Left renal cortex interstitium (tissue), 4 donors: Measurements from ENCODE around the gene ECI1. TPM values are rescaled to one million over a fixed set of nuclear protein-coding genes. Genes with fewer than 3 reads are reported as not detected.

Experiments
- DNase-seq, 4 donors: peaks; one replicate each; pipeline ENCODE4 v3.0.0-alpha.2; 2013; ENCODE audit warnings: low read depth in 4 of 4, low spot score in 2 of 4, missing footprints in 1 of 4
- polyA plus RNA-seq, 4 donors: library from polyadenylated mRNA; unstranded; fragments of 120-200 nt; gene quantifications; one replicate each; pipeline ENCODE4 v1.2.1, GENCODE V29; 2013; ENCODE audit not compliant: insufficient read length in 4 of 4

ECI1 gene
- polyA plus RNA-seq, 4 donors, result 60.0 to 104 (median 80.2) TPM

GRCh38 chr16:2235234-2235651 lies 16.1 kb downstream of the ECI1 start:
- DNase-seq, result no peak

- DNase-seq, result no peak
Observed at GRCh38 chr16:2234813-2235170, 16.6 kb downstream of the ECI1 start.

GRCh38 chr16:2233872-2234812 lies 17.2 kb downstream of the ECI1 start:
- no peak for DNase-seq

DNA sequence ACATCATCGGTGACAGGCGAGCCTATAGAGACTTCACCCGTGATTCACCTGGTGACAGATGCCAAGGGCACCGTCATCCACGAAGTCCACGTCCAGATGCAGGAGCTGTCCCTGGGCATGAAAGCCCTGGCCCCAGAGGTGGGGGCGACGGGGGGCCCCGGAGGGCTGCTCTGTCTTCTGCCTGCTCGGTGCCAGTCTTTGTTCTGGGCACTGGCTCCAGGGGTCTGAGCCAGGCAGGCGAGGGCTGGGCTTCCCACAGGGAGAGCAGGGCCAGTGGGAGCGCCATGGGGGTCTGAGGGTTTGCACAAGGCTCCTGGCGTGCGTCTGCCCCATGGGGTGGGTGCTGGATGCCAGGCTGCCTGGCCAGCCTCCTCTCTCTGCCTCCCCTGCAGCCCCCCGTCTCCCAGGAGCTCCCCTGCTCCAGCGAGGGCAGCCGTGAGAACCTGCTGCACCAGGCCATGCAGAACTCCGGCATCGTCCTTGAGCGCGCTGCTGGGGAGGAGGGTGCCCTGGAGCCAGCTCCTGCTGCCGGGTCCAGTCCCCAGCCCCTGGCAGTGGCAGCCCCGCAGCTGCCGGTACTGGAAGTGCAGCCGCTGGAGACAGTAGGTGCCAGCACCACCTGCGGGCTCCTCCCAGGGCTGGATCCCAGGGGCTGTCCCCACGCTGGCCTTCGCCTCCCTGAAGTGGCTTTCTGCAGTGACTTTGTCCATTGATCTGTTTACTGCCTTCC lies 18.2 kb downstream of the ECI1 start:
- DNase-seq, result no peak

DNA sequence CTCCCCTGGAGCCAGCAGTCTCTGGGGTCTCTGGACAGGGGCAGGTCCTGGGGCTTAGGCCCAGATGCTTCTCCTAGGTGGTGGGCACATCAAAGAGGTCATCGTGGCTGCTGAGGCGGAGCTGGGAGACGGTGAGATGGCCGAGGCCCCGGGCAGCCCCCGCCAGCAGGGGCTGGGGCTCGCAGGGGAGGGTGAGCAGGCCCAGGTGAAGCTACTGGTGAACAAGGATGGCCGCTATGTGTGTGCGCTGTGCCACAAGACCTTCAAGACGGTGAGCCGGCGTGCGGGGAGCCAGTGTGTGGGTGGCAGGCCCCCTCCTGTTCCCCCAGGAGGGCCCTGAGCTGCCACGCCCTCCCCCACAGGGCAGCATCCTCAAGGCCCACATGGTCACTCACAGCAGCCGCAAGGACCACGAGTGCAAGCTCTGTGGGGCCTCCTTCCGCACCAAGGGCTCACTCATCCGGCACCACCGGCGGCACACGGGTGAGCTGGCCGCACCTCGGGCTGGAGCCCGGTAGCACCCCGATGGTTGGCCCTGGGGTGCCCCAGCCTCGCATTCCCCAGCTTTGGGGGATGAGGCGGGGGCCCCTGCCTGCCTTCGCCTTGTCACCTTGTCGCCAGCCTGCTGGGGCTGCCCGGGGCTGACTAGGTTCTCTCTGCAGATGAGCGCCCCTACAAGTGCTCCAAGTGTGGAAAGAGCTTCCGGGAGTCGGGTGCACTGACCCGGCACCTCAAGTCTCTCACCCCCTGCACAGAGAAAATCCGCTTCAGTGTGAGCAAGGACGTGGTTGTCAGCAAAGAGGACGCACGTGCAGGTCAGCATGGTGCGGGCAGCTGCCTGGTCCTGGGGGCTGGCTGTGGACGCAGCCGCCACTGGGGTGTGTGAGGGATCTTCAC lies 19.0 kb downstream of the ECI1 start:
- DNase-seq, result no peak

- no peak for DNase-seq
Observed at GRCh38 chr16:2231016-2231931, 20.1 kb downstream of the ECI1 start.

GRCh38 chr16:2230376-2230775 lies 21.0 kb downstream of the ECI1 start:
- no peak for DNase-seq

DNA sequence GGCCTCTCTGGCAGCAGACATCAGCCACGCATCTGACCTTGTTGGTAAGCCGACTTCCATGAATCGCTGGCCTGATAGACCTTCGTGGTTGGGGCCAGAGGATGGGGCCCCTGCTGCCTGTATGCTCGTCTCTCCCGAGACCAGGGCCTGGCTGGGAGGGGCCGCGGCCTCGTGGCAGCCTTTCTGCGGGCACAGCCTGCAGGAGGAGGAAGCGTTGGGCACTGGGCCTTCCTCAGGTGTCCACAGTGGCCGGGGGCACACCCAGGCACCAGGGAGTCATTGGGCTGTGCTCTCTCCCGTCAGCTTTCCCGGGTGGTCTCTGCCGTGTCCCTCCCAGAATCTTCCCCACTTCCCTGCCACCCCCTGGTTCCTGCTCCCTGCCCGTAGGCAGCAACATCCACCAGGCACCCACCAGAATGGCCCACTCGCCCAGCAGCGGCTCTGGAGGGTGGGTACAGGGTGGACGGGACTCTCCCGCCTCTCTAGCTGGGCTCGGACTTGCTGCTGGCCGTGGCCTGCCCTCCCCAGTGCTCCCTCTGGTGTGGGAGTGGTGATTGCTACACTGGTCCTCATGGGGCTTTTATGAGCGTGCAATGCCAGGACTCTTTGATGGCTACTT lies 21.6 kb downstream of the ECI1 start:
- DNase-seq, result no peak

DNA sequence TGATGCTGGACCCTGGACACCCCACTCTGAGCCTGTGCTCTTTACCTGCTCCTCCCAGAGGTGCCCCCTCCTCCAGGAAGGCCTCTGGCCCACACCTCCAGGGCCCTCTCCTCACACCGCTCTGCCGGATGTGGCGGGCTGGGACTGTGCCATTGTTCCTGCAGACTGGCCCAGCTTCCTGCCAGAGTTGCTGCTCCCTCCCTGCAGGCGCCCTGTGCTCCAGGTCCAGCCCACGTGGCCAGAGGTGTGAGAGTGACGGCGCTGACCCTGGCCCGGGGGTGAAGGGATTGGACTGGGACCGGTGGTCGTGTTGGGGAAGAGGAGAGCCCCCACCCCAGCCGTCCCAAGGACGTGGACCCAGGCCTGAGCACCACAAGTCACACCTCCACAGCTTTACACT lies 22.3 kb downstream of the ECI1 start:
- DNase-seq, result no peak

DNA sequence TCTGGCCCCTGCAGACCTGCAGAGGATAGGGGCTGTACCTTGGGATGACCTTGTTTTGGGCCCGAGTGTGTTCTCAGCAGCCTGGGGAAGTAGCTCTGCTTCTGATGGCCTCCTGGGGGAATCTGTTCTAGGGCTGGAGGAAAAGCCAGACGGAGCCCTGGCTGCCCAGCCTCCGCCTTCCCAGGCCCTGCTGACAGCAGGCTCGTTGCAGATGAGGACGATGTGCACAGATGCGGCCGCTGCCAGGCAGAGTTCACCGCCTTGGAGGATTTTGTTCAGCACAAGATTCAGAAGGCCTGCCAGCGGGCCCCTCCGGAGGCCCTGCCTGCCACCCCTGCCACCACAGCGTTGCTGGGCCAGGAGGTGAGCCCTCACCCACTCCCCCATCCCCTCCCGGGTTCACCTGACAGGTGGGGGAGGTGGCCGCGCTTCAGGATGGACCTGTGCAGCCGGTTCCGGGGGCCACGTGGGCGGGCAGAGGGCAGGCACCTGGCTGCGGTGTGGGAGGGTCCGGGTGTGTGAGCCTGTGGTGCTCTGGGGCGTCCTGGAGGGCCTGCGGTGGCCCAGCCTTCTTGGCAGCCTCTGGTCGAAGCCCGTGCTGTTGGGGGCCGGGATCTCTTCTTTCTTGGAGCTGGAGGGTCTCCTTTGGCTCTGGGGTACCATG lies 23.1 kb downstream of the ECI1 start:
- DNase-seq, result no peak

- DNase-seq, result no peak
Observed at GRCh38 chr16:2226918-2227317, 24.5 kb downstream of the ECI1 start.

DNA sequence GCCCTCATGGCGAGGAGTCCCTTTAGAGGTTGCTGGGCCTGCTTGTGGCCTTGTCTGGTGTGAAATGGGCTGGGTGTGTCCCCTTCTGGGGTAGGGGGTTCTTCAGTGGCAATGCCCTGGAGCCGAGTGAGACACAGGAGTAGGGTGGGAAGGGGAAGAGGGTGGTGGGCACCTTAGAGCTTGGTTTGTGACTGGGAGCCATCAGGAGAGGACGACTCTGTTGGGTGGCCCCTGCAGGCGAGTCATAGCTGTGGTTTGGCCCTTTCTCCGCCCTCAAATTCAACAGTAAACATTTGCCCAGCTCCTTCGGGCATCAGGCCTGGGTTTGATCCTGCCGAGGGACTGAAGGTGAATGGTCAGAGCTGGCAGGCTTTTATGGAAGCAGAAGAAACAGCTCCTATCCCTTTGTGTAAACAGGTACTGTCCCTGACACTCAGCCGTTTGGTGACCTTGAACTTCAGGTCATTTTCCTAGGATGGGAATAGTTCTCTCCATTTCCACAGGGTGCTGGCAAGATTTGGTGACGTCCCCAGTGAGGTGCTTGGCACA lies 25.1 kb downstream of the ECI1 start:
- no peak for DNase-seq

- no peak for DNase-seq
Observed at GRCh38 chr16:2223942-2224486, 27.4 kb downstream of the ECI1 start.

GRCh38 chr16:2223221-2223941 lies 28.0 kb downstream of the ECI1 start, which contains the start of gene E4F1:
E4F1 (plus strand) TSS chr16:2223591; CDS start chr16:2223614, 23 bp downstream.
- DNase-seq, result peak; percentile 85 to 98 (median 94)

GRCh38 chr16:2216330-2216729 lies 35.1 kb downstream of the ECI1 start:
- DNase-seq, result no peak

DNA sequence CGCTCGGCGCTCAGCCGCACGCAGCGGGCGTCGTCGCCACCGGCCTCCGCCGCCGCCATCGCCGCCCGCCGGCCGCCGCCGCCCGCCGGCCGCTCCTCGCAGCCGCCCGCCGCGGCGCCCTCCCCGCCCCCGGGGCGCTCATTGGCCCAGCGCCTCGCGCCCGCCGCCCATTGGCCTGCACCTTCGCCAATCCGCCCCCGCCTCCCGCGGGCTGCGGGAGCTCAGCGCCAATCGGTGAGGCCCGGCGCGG lies 36.7 kb downstream of the ECI1 start, which contains the start of gene PGP:
TSS of gene PGP (minus strand) at position 122 of the 250 bp plus-strand sequence. CDS start at position 59, 63 bp downstream.
- DNase-seq, result no peak
